Measurements from ENCODE around the gene TXNL4A.
"Not testable (repeated sequence)": the region's sequence is repeated elsewhere in the genome, so short reads cannot be mapped to it uniquely, and the experiment has no call there.

Gene TXNL4A

DNA sequence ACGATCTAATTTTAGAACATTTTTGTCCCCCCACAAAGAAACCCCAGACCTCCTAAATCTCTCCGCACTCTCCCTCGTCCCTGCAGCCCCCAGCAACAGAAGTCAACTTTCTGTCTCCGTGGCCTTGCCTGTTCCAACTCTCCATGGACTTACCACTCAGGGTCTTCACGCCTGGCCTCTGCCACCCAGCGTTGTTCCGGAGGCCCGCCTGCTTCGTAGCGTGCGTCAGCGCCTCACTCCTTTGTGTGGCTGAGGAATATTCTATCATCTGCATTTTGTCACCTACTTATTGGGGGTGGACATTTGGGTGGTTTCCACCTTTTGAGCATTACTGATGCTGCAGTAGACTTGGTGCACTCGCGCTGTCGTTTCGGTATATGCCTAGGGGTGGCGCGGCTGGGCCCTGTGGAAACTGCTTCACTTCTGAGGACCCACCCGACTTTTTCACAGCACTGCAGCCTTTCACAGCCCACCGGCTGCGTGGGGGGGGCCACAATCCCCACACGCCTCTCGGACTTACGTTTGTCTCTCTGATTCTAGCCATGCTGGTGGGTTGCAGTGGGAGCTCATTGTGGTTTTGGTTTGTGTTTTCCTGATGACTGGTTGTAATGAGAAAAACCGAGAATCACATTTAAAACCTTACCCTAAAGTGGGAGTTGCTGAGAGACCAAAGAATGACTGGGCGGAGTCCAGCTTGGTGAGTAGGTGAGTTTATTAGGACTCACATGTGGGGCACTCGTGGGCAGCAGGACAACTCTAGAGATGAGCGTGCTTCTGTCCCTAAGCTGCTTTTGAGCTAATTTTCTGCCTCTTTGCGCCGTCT, 25.3 kb downstream of the TXNL4A start:
- no peak for DNase-seq

DNA sequence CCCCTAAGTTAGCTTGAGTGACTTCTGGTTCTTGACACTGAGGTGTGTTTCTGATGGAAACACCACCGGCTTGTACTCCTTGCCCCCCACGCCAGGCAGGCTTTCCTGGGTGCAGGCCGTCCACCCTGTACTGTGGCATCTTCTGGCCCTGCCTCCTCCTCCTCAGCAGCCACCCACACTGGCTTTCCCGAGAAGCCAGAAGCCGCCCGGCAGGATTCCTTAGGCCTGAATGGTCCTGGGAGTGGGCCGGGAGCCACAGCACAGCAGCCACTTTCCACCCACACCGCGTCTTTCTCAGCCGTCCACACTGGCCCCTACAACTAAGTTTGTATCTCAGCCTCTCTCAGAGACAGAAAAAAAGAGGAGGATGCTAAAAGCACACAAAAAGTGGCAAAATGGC, 26.1 kb downstream of the TXNL4A start:
- no peak for DNase-seq

DNA sequence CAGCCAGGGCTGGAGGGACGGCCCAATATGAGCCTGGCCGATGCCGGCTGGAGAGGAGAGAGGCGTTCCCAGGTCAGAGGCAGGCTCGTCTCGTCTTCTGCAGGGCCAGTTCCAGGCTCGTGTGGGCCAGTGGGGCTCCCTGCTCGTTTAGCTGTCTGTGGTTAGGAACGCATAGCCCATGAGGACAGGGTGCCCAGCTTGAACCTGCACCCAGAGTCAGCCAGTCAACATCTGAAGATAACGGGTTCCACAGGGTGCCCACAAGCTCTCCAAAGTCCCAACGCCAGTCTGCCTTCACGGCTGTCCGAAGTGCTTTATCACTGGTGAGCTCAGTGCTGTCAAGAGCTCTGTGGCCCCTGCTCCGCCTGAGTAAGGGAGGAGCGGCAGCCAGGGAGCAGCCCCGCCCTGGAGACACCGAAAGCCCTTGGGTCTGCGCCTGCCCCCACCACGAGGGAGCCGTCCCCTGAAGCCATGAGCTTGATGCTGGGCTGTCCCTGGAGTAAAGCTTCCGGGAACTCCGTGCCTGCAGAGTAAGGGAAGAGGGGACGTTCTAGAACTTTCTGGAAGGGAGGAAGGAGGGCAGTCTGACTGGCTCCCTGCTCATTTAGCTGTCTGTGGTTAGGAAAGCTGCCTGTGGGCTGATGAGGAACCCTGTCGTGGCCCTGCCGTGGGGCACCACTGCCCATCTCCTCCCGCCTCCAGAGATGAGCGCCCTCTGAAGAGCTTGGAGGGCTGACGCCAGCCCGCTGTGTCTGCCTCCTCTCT, 26.7 kb downstream of the TXNL4A start:
- DNase-seq, result no peak

DNA sequence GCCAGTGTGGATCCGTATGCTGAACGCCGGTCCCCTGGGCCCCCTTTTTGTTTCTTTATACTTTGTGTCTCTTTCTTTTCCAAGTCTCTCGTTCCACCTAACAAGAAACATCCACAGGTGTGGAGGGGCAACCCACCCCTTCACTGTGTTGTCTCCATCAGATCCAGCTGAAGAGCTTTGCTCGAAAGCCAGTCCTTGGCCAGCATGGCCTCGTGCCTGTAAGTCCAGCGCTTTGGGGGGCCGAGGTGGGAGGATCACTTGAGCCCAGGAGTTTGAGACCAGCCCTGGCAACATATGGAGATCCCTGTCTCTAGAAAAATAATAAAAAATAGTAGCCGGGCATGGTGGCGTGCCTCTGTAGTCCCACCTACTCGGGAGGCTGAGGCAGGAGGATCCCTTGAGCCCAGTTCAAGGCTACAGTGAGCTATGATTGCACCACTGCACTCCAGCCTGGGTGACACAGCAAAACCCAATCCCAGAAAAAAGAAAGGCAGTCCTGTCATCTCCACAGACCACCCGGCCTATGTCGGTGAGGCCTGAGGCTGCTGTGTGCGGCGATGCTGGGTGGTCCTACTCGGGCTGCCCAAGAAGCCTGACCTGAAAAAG, 27.3 kb downstream of the TXNL4A start:
- no peak for DNase-seq

DNA sequence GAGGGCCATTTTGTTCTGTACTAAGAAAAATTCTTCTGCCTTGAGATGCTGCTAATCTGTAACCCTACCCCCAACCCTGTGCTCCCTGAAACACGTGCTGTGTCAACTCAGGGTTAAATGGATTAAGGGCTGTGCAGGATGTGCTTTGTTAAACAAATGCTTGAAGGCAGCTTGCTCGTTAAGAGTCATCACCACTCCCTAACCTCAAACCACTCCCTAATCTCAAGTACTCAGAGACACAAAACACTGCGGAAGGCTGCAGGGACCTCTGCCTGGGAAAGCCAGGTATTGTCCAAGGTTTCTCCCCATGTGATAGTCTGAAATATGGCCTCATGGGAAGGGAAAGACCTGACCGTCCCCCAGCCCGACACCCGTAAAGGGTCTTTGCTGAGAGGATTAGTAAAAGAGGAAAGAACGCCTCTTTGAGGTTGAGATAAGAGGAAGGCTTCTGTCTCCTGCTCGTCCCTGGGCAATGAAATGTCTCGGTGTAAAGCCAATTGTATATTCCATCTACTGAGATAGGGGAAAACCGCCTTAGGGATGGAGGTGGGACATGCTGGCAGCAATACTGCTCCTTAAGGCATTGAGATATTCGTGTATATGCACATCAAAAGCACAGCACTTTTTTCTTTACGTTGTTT, 28.1 kb downstream of the TXNL4A start:
- not testable (repeated sequence) for DNase-seq

DNA sequence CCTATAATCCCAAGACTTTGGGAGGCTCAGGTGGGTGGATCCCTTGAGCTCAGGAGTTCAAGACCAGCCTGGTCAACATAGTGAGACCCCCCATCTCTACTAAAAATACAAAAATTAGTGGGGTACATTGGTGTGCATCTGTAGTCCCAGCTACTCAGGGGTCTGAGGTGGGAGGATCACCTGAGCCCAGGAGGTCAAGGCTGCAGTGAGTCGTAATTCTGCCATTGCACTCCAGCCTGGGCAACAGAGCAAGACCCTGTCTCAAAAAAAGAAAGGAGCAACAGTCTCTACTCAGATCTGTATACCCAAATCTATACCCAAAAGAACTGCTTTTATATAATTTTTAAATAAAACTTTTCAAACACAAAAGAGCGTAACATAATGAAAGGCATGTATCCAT, 29.4 kb downstream of the TXNL4A start:
- no peak for DNase-seq

DNA sequence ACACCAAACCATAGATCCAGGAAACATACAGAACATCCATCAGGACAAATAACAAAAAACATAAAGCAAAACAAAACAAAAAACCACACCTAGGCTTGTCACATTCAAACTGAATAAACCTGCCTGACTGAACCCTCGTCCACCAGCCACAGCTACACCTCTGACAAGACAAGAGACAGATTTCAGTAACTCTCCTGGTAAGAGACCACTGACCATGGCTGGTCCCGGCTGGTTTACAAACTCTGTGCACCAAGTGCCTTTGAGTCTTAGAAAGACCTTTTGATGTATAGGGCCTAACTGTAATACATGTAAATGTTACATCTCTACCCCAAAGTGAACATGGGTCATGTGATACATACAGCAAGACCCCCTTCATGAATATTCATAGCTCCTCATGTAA, 32.1 kb downstream of the TXNL4A start:
- no peak for DNase-seq

DNA sequence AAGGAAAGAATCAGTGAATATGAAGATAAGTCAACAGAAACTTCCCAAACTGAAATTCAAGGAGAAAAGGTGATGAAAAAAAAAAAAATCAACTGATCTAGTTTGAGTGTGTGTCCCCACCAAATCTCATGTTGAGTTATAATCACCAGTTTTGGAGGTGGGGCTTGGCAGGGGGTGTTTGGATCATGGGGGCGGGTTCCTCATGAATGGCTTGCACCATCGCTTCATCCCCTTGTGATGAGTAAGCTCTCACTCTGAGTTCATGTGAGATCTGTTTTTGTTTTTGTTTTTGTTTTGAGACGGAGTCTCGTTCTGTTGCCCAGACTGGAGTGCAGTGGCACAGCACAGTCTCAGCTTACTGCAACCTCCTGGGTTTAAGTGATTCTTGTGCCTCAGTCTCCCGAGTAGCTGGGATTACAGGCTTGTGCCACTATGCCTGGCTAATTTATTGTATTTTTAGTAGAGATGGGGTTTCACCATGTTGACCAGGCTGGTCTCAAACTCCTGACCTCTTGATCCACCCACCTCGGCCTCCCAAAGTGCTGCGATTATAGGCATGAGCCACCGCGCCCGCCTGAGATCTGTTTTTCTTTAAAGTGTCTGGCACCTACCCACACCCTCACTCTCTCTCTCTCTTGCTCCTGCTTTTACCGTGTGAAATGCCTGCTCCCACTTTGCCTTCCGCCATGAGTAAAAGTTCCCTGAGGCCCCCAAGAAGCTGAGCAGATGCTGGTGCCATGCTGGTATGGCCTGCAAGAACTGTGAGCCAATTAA, 32.9 kb downstream of the TXNL4A start:
- DNase-seq, result no peak

DNA sequence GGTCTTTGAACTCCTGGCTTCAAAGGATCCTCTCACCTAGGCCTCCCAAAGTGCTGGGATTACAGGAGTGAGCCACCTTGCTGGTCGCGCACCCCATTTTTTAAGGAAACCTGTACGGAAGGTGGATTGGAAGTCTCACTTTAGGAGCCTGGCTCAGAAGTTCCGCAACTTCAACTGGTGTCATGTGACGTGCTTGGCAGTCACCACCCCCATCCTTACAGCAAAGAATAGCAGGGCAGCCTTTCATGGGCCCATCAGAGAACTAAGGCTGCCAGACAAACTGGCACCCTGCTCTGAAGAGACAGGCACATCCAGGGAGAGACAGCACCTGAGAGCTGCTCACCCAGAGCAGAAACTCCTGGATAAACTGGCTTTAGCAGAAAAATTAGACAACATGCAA, 33.6 kb downstream of the TXNL4A start:
- DNase-seq, result no peak

DNA sequence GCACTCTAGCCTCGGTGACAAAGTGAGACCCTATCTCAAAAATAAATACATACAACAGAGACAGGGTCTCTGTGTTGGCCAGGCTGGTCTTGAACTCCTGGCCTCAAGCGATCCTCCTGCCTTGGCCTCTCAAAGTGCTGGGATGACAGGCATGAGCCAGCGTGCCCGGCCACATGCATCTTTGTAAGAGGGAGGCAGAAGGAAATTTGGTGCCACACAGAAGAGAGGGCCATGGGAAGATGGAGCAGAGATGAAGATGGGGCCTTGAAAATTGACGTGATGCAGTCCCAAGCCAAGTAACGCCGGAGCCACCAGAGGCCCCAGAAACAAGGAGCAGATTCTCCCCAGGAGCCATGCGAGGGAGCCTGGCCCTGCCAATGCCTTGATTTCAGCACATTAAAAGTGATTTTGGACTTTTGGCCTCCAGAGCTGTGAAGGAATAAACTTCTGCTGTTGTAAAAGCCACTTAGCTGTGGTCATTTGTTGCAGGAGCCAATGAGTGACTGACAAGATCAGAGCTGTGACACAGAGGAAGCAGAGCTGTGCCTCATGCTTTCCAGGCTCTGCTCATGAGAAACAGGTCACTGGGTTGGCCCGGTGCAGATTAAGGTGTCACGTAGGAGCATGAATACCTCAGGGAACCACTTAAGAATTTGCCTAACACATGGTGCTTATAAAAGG, 34.3 kb downstream of the TXNL4A start:
- DNase-seq, result no peak

DNA sequence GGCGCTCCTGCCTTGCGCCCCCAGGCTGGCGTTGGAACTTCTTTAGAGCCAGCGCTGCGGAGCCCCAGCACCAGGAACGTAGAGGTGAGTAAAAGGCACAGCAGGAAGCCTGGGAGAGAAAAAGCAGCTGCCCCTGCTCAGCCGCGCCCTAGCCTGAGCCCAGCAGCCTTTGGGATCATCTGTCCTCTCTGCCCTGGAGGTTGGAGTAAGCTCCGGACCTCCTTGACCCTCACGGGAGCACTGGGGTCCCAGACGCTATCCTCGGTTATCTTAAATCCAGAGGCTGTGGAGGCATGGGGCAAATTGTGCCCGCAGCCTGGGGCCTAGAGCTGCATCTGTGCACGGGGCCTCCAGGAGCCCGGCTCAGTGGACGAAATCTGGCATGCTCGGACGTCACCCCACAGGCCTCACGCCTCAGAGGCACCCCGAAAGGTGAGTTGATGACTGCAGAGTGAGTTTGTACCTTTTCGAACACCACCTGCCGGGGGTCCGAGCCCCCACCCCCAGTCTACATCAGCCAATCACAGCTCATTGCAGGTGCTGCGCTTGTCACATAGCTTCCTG, 35.3 kb downstream of the TXNL4A start:
- DNase-seq, result no peak

DNA sequence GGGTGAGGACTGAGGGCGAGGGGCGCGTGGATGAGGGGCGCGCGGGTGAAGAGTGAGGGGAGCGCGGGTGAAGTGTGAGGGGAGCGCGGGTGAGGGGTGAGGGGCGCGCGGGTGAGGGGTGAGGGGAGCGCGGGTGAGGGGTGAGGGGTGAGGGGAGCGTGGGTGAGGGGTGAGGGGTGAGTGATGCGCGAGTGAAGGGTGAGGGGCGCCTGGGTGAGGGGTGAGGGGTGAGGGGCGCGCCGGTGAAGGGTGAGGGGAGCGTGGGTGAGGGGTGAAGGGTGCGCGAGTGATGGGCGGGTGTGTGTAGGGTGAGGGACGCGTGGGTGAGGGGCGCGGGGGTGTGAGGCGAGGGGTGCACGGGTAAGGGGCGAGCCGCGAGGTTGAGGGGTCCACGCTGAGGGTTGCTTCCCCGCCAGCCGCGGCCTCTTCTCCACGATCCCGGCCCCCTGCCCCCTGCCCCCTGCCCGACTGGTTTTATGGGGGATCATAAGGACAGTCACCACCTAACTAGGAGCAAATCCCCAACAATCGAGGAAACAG, 35.8 kb downstream of the TXNL4A start:
- DNase-seq, result no peak

DNA sequence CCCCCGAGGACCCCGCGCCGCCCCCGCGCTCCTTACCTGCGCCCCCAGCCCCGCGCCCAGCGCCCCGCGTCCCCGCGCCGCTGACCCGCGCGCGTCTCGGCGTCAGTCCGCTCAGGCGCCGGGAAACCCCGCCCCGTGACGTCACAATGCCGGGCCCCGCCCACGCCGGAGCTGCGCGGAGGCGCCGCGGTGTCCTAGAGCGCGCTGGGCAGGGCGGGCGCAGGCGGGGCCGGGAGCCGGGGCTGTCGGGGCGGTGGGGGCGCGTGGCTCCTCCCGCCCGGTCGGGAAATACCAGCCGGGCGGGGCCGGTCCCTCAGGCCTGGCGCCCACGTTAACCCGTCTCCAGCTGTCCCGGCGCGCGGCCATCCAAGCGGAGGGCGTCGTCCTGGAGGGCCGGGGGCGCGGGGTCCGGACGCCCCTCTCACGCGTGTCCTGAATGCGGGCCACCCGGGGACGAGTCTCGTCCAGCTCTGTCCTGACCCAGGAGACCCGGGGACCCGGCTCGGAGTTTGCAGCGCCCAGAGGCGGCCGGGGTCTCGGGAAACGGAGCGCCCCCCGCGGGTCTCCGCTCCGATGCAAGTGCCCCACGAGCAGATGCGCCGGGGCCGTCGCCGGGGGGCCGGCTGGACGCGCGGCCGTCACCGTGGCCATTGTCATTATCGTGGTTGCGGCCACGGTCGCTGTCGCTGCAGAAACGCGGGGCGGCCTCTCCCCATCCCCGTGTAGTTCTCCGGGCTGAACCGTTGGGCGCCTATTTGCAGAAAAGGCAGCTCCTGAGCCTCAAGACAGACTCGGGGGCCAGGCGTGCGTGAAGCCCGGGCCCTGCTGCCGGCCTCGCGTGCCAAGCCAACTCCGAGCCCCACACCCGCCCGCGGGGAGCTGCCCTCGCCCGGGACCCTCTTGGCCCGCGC, 36.6 kb downstream of the TXNL4A start, which contains the start of gene SLC66A2:
Gene SLC66A2 (minus strand): TSS at position 109 of the 911 bp plus-strand sequence. CDS start 727 bp downstream, outside the sequence.
- DNase-seq, result peak; percentile 28

DNA sequence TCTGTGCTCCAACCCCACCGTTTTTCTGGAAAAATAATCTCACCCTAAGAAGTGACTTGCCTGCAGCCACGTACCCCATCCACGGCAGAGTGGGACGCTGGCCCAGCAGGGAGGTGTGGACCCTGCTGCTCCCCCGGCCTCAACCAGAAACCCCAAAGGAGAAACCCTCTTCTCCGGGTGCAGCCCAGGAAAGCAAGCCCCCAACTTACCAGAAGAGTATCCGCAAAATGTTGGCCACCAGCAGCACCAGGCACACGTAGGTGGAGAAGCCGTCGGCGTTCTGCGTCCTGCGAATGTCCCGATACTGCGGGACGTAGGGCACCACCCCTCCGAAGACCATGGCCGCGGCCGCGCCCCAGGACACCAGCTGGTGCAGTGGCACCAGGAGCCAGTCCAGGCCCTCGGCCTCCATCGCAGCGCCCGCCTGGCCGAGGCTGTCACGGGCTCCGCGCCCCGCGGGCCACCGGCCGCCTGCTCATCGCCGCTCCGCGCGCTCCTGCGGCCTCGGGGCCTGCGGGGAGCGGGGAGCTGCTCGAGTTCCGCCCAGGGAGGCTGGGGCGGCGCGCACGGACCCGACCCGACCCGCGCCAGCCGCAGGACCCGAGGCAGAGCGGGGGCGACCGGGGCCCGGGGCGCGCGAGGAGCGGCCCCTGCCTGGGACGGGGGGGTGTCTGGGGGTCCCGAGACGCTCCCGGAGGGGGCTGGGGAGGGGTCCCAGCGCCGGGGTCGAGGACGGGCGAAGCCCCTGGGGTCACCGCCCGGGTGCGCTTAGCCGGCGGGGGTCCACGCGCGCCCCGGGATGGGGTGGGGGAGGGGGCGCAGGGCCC, 37.6 kb downstream of the TXNL4A start:
- no peak for DNase-seq

DNA sequence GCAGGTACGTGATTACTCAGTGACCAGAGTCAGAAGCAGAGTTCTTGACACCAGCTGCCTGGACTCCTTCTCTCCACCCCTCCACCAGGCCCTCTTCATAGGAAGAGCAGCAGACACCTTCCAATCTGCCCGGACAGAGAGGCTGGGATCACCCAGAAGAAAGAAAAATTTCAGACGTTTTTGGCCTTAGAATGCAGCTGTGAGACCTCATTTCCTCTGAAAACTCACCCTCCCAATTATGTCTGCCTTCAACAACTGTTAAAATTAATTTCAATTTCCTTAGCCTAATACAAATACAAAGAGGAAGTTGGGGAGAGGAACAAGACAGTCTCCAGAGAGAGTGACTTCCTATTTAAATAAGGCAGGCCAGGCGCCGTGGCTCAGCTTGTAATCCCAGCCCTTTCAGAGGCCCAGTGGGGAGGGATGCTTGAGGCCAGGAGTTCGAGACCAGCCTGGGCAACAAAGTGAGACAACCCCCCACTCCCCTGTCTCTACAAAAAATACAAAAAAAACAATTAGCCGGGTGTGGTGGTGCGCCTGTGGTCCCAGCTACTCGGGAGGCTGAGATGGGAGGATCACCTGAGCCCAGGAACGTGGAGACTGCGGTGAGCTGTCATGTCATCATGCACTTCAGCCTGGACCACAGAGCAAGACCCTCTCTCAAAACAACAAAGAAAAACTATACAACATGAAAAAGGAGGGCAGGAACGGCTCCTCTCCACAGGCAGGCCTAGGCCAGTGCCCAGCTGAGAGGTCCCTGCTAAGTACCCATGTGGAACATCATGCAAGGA, 38.5 kb downstream of the TXNL4A start:
- no peak for DNase-seq

DNA sequence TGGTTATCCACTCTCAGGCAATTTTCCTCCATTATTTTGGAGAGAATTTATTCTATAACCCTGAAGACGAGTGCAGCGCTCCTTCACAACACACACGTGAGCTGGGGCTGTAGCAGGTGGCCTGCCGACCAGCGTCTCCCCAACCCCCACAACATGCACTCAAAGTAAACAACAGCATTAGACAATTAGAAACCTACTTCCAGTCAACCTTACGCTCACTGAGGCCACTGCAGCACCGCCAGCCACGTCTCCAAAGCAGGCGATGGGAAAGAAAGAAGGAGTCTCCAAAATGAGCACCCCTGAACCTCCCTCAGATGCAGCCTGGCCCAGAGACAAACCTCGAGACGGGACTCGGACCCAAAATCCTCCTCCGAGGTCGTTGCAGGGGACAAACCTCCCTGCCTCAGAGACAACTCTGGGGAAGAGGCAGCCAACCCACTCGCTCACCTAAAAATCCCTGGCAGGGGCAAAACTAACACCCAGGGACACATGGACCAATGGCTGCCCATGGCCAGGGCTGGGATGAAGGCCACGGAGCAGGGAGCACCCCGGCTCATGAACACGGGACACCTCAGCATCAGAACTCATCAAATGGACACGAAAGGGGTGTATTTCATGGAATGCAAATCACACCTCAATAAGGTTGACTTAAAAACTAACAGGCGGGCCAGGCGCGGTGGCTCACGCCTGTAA, 39.5 kb downstream of the TXNL4A start:
- DNase-seq, result no peak

DNA sequence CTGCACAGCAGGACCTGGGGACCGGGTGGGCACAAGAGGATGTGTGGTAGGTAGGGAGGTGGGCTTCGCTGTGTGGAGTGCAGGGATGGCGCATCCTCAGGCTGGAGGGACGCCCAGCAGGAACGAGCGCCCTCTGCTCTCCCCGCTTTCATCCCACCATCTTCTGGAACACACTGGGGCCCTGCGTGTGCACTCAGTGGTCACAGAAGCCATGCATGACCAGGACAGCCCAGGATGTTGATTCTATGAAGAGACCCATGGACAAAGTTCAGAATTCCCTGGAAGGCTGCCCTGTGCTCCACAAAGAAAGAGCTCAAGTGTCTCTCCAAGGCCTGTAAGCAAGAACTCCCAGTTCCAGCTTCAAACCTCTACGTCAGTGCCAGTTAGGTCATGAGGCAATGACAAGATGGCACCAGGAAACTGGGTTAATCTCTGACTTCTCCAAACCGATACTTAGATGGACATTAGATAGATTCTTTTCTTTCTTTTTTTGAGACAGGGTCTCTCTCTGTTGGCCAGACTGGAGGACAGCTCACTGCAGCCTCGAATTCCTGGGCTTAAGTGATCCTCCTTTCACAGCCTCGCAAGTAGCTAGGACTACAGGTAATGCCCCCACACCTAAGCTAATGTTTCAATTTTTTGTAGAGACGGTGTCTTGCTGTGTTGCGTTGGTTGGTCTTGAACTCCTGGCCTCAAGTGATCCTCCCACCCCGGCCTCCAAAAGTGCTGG, 40.3 kb downstream of the TXNL4A start:
- no peak for DNase-seq

Measured in NCI-H1694 (cell line).